ENCODE results near the gene N4BP3.

- TF ChIP-seq CTCF (IDR thresholded peaks at IDR 0.05; ENCODE audit: insufficient read depth, low read length, poor library complexity, severe bottlenecking), result no peak
- TF ChIP-seq EZH2phosphoT487 (conservative IDR thresholded peaks at IDR 0.05; ENCODE audit: low read length), result no peak
Measured at GRCh38 chr5:178083922-178084321, 29.4 kb upstream of the N4BP3 start.

Measured in SU-DHL-6 (cell line).